ENCODE results near the gene FAM107B.

- TF ChIP-seq MEIS1 (CRISPR knock-in tag; IDR thresholded peaks at IDR 0.05; ENCODE audit: borderline replicate concordance) (no peak), ZNF580 (tag by site-specific recombination; IDR thresholded peaks at IDR 0.05) (no peak), CTCF (tag by site-specific recombination; IDR thresholded peaks at IDR 0.05) (no peak), HOXA7 (CRISPR knock-in tag; IDR thresholded peaks at IDR 0.05; ENCODE audit: borderline replicate concordance) (no peak), YY1 (tag by site-specific recombination; IDR thresholded peaks at IDR 0.05) (no peak), ZNF549 (tag by site-specific recombination; IDR thresholded peaks at IDR 0.05) (no peak), ZNF416 (tag by site-specific recombination; IDR thresholded peaks at IDR 0.05) (no peak), ZNF274 (IDR thresholded peaks at IDR 0.05; ENCODE audit: low read length) (no peak), ZNF274 (tag by site-specific recombination; IDR thresholded peaks at IDR 0.05; ENCODE audit: borderline replicate concordance) (no peak), SP7 (tag by site-specific recombination; IDR thresholded peaks at IDR 0.05) (no peak), ZNF24 (tag by site-specific recombination; IDR thresholded peaks at IDR 0.05) (no peak)
Observed at GRCh38 chr10:14681305-14681704, 93.4 kb downstream of the FAM107B start.

Measured in HEK293 (cell line).